Suprapubic skin (tissue), 4 donors: ENCODE results near the gene ANKRD11.

ENCODE experiments used
- CTCF ChIP-seq, 2 donors: fragments of 200-600 bp in 1 of 2; fragments of 450-650 bp in 1 of 2; sonication (generic) in 1 of 2; IDR thresholded peaks; one replicate each; pipeline ENCODE4 v1.5.1; 2016 to 2019; ENCODE audit warnings: antibody characterized with exemption in 2 of 2, mild to moderate bottlenecking in 1 of 2, moderate library complexity in 1 of 2
- EP300 ChIP-seq: sonication (generic); formaldehyde crosslinking; IDR thresholded peaks from one replicate; pipeline ENCODE4 v1.6.1; 2017; ENCODE audit warnings: antibody characterized with exemption
- POLR2A ChIP-seq, 2 donors: fragments of 450-650 bp; IDR thresholded peaks; one replicate each; pipeline ENCODE4 v1.6.1; 2017; ENCODE audit warnings: antibody characterized with exemption in 2 of 2, mild to moderate bottlenecking in 2 of 2, moderate library complexity in 2 of 2
- POLR2AphosphoS5 ChIP-seq, 3 donors: sonication (generic); formaldehyde crosslinking; IDR thresholded peaks; one replicate each; pipeline ENCODE4 v1.6.1; 2017; ENCODE audit warnings: antibody characterized with exemption in 3 of 3

GRCh38 chr16:89244754-89245153 lies 245.6 kb downstream of the ANKRD11 start:
- TF ChIP-seq CTCF (IDR thresholded peaks at IDR 0.05) (no peak), POLR2A (IDR thresholded peaks at IDR 0.05) (no peak), POLR2AphosphoS5 (IDR thresholded peaks at IDR 0.05) (no peak), EP300 (no peak)
